Limb (tissue), 2 donors: ENCODE results near the gene INPPL1.
A peak's percentile ranks its signal among the peaks of the same experiment; 100 is the strongest.
"Not testable (repeated sequence)": the region's sequence is repeated elsewhere in the genome, so short reads cannot be mapped to it uniquely, and the experiment has no call there.

ENCODE experiments used
- DNase-seq, 2 donors: peaks; one replicate each; pipeline ENCODE4 v3.0.0-alpha.2; 2016; ENCODE audit errors: extremely low spot score in 2 of 2

The INPPL1 gene

GRCh38 chr11:72224564-72225410 lies at the start of gene INPPL1:
Gene INPPL1, plus strand, starts transcription at chr11:72224767. Its CDS starts 218 bp downstream, at chr11:72224985.
- DNase-seq, result peak in 1 of 2 donors; percentile 78

- DNase-seq, result no peak
These were observed 46.9 kb upstream of the INPPL1 start for GRCh38 chr11:72177656-72178055.

- DNase-seq, result no peak
These were observed 45.3 kb upstream of the INPPL1 start for GRCh38 chr11:72179049-72179803.

- DNase-seq, result no peak
These were observed 44.7 kb upstream of the INPPL1 start for GRCh38 chr11:72179804-72180396.

- DNase-seq, result not testable (repeated sequence)
These were observed 43.5 kb upstream of the INPPL1 start for GRCh38 chr11:72180892-72181552.

GRCh38 chr11:72181553-72181958 lies 43.0 kb upstream of the INPPL1 start:
- DNase-seq, result not testable (repeated sequence)

- DNase-seq, result no peak
These were observed 36.3 kb upstream of the INPPL1 start for GRCh38 chr11:72188267-72188666.

GRCh38 chr11:72189455-72190250 lies 34.9 kb upstream of the INPPL1 start:
- DNase-seq, result peak in 1 of 2 donors; percentile 6

GRCh38 chr11:72190631-72191071 lies 33.9 kb upstream of the INPPL1 start:
- no peak for DNase-seq

GRCh38 chr11:72191961-72192381 lies 32.6 kb upstream of the INPPL1 start, which contains the start of gene FOLR1:
Gene FOLR1, plus strand, starts transcription at chr11:72192140. Its CDS starts 34 bp downstream, at chr11:72192174.
- no peak for DNase-seq

GRCh38 chr11:72195518-72196270 lies 28.9 kb upstream of the INPPL1 start:
- no peak for DNase-seq

GRCh38 chr11:72201445-72201844 lies 23.1 kb upstream of the INPPL1 start:
- DNase-seq, result not testable (repeated sequence)

GRCh38 chr11:72202571-72202970 lies 22.0 kb upstream of the INPPL1 start:
- DNase-seq, result no peak

- no peak for DNase-seq
These were observed 21.4 kb upstream of the INPPL1 start for GRCh38 chr11:72203163-72203562.

- no peak for DNase-seq
These were observed 19.7 kb upstream of the INPPL1 start for GRCh38 chr11:72204886-72205285.

- not testable (repeated sequence) for DNase-seq
These were observed 17.8 kb upstream of the INPPL1 start for GRCh38 chr11:72206794-72207193.

GRCh38 chr11:72208281-72208680 lies 16.3 kb upstream of the INPPL1 start:
- no peak for DNase-seq

- no peak for DNase-seq
These were observed 15.5 kb upstream of the INPPL1 start for GRCh38 chr11:72209101-72209500.

- DNase-seq, result no peak
These were observed 7.9 kb upstream of the INPPL1 start, which contains the start of gene FOLR2 for GRCh38 chr11:72216638-72217037. Gene FOLR2, plus strand, starts transcription at chr11:72216794. Its CDS starts 1,791 bp downstream, at chr11:72218585.

GRCh38 chr11:72217841-72218240 lies 6.7 kb upstream of the INPPL1 start:
- no peak for DNase-seq
